ENCODE data around the gene ANAPC15. TPM values are rescaled to one million over a fixed set of nuclear protein-coding genes. Genes with fewer than 3 reads are reported as not detected.

Gene ANAPC15
- total and polyA plus RNA-seq, 4 donors, result 8.4 to 22.4 (median 15.0) TPM

- no peaks in the 10 kb centered on the region for H3K36me3 ChIP-seq (ENCODE audit: control insufficient read depth in 4 of 4, insufficient read depth in 3 of 4, low read depth in 1 of 4, low read length in 3 of 4)
- TF ChIP-seq REST (IDR thresholded peaks at IDR 0.05) (no peak), FOXA1 (IDR thresholded peaks at IDR 0.05) (no peak), HNF4G (IDR thresholded peaks at IDR 0.05) (no peak), RXRA (IDR thresholded peaks at IDR 0.05) (no peak), TAF1 (conservative IDR thresholded peaks at IDR 0.05) (no peak), JUND (IDR thresholded peaks at IDR 0.05) (no peak), RAD21 (IDR thresholded peaks at IDR 0.05) (no peak), ZBTB33 (IDR thresholded peaks at IDR 0.05) (no peak), EGR1 (IDR thresholded peaks at IDR 0.05; ENCODE audit: low read depth in 2 of 2) (no peak), GABPA (IDR thresholded peaks at IDR 0.05 in 1 of 2, conservative IDR thresholded peaks at IDR 0.05 in 1 of 2) (no peak), FOXA2 (IDR thresholded peaks at IDR 0.05) (no peak), HNF4A (conservative IDR thresholded peaks at IDR 0.05) (no peak), ATF3 (IDR thresholded peaks at IDR 0.05) (no peak), SP1 (IDR thresholded peaks at IDR 0.05) (no peak), YY1 (IDR thresholded peaks at IDR 0.05) (no peak), MAX (IDR thresholded peaks at IDR 0.05) (no peak)
- no peak overlapping the region for H3K4me3 ChIP-seq (ENCODE audit: low read depth in 1 of 3, low read length in 3 of 3)
- H3K9ac ChIP-seq (ENCODE audit: low read depth in 1 of 2, low read length in 2 of 2), result no peak overlapping the region
- 62% methylated on average over 2 of the region's 2 CpGs for WGBS
- H3K27ac ChIP-seq (ENCODE audit: low read depth in 1 of 2, low read length in 2 of 2), result no peak overlapping the region
- no peak for DNase-seq (ENCODE audit: low spot score)
- H3K4me1 ChIP-seq (ENCODE audit: control insufficient read depth in 4 of 4, insufficient read depth in 4 of 4, low read length in 3 of 4), result no peaks in the 10 kb centered on the region
- H3K9me3 ChIP-seq (ENCODE audit: control insufficient read depth in 4 of 4, low read length in 3 of 4), result no peaks in the 10 kb centered on the region
- H3K27me3 ChIP-seq (ENCODE audit: control insufficient read depth in 4 of 4, insufficient read depth in 4 of 4, low read length in 3 of 4), result no peaks in the 10 kb centered on the region
Observed at GRCh38 chr11:72132646-72133045, 20.2 kb upstream of the ANAPC15 start.

GRCh38 chr11:72129381-72129780 is 16.9 kb upstream of the ANAPC15 start:
- H3K36me3 ChIP-seq (ENCODE audit: control insufficient read depth in 4 of 4, insufficient read depth in 3 of 4, low read depth in 1 of 4, low read length in 3 of 4), result no peaks in the 10 kb centered on the region
- WGBS, result 81% methylated on average over 3 of the region's 3 CpGs

More at GRCh38 chr11:72129381-72129780, 16.9 kb upstream of the ANAPC15 start:
- DNase-seq (ENCODE audit: low spot score), result no peak
- no peak overlapping the region for H3K4me3 ChIP-seq (ENCODE audit: low read depth in 1 of 3, low read length in 3 of 3)
- no peaks in the 10 kb centered on the region for H3K4me1 ChIP-seq (ENCODE audit: control insufficient read depth in 4 of 4, insufficient read depth in 4 of 4, low read length in 3 of 4)
- no peak overlapping the region for H3K9ac ChIP-seq (ENCODE audit: low read depth in 1 of 2, low read length in 2 of 2)
- H3K27me3 ChIP-seq (ENCODE audit: control insufficient read depth in 4 of 4, insufficient read depth in 4 of 4, low read length in 3 of 4), result no peaks in the 10 kb centered on the region
- TF ChIP-seq GABPA (IDR thresholded peaks at IDR 0.05 in 1 of 2, conservative IDR thresholded peaks at IDR 0.05 in 1 of 2) (no peak), RXRA (IDR thresholded peaks at IDR 0.05) (no peak), REST (IDR thresholded peaks at IDR 0.05) (no peak), ATF3 (IDR thresholded peaks at IDR 0.05) (no peak), CTCF (IDR thresholded peaks at IDR 0.05; ENCODE audit: low read depth, low read length, missing input control) (no peak)
- H3K9me3 ChIP-seq (ENCODE audit: control insufficient read depth in 4 of 4, low read length in 3 of 4), result no peaks in the 10 kb centered on the region
- no peak overlapping the region for H3K27ac ChIP-seq (ENCODE audit: low read depth in 1 of 2, low read length in 2 of 2)

Measured in liver (tissue), 9 donors.